ENCODE results near the gene FAM43B.

Gene FAM43B

DNA sequence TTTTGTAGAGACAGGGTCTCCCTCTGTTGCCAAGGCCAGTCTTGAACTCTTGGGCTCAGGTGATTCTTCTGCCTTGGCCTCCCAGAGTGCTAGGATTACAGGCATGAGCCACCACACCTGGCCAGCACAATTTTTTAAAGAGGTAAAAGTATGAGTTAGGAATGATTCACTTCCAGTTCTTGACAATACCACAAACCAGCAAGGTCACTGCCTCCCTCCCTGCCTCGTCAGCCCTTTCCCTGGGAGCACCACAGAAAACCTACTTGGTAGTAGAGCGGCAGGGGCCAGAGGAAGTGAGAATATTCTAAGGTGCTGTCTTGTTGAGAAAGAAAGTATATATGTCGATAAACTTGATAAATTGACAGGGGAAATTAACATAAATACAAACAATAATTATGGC, 25.7 kb downstream of the FAM43B start:
- no peak for DNase-seq
- Histone ChIP-seq H3K9me3 (no peaks in the 10 kb centered on the region), H3K4me1 (no peaks in the 10 kb centered on the region), H3K27me3 (peaks cover 0 to 27% of the 10 kb centered on the region in 2 donors), H3K36me3 (no peaks in the 10 kb centered on the region), H3K4me3 (no peak overlapping the region), H3K27ac (no peak overlapping the region)
- intact Hi-C loops (cut with DNase I; ENCODE audit: low total_unique reads): no loop called here
- no peak for TF ChIP-seq CTCF (IDR thresholded peaks at IDR 0.05)

GRCh38 chr1:20578721-20579395, 26.5 kb downstream of the FAM43B start:
- Histone ChIP-seq H3K27ac (no peak overlapping the region), H3K36me3 (no peaks in the 10 kb centered on the region), H3K9me3 (no peaks in the 10 kb centered on the region), H3K4me3 (no peak overlapping the region), H3K4me1 (no peaks in the 10 kb centered on the region), H3K27me3 (peaks cover 0 to 20% of the 10 kb centered on the region in 2 donors)
- no peak for DNase-seq
- intact Hi-C loops (cut with DNase I; ENCODE audit: low total_unique reads): no loop called here
- no peak for TF ChIP-seq CTCF (IDR thresholded peaks at IDR 0.05)

- Histone ChIP-seq H3K4me1 (peaks cover 0 to 6% (median 3%) of the 10 kb centered on the region in 4 donors), H3K27ac (no peak overlapping the region), H3K4me3 (no peak overlapping the region), H3K9me3 (no peaks in the 10 kb centered on the region), H3K27me3 (peaks cover 0 to 30% of the 10 kb centered on the region in 2 donors), H3K36me3 (no peaks in the 10 kb centered on the region)
- intact Hi-C loops (cut with DNase I; ENCODE audit: low total_unique reads): no loop called here
- no peak for TF ChIP-seq CTCF (IDR thresholded peaks at IDR 0.05)
- no peak for DNase-seq
Measured at GRCh38 chr1:20584890-20585289, 32.5 kb downstream of the FAM43B start.

- Histone ChIP-seq H3K27ac (no peak overlapping the region), H3K4me3 (no peak overlapping the region), H3K27me3 (peaks cover 0 to 50% of the 10 kb centered on the region in 2 donors), H3K4me1 (peaks cover 0 to 8% (median 4%) of the 10 kb centered on the region in 4 donors), H3K36me3 (no peaks in the 10 kb centered on the region), H3K9me3 (no peaks in the 10 kb centered on the region)
- TF ChIP-seq CTCF (IDR thresholded peaks at IDR 0.05): no peak
- DNase-seq: peak in 1 of 2 donors; percentile 45
- intact Hi-C loops (cut with DNase I; ENCODE audit: low total_unique reads): no loop called here
Measured at GRCh38 chr1:20586953-20587660, 34.7 kb downstream of the FAM43B start.

DNA sequence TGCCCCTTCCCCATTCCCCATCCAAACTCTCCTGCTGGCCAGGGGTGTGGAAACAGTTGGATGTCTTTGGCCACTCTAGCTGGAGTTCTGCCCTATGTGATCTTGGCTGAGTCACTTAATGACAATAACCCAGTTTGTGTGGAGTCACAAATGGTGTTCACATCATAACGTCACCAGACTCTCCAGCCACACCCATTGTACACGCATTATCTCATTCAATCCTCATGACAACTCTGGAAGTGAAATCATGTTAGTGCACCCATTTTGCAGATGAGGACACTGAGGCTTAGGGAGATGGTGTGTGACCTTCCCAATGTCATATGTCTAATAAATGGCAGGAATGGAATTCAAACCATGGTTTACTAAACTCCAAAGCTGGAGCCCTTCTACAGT, 35.3 kb downstream of the FAM43B start:
- DNase-seq: peak in 1 of 2 donors; percentile 63
- Histone ChIP-seq H3K4me1 (peaks cover 0 to 8% (median 4%) of the 10 kb centered on the region in 4 donors), H3K27ac (no peak overlapping the region), H3K9me3 (no peaks in the 10 kb centered on the region), H3K27me3 (peaks cover 0 to 55% of the 10 kb centered on the region in 2 donors), H3K36me3 (no peaks in the 10 kb centered on the region), H3K4me3 (no peak overlapping the region)
- intact Hi-C loops (cut with DNase I; ENCODE audit: low total_unique reads): no loop called here
- TF ChIP-seq CTCF (IDR thresholded peaks at IDR 0.05): no peak

Data from tibial artery (tissue), 4 donors.